ENCODE data around the gene URAD. TPM values are rescaled to one million over a fixed set of nuclear protein-coding genes. Genes with fewer than 3 reads are reported as not detected.
"Not testable (repeated sequence)": the region's sequence is repeated elsewhere in the genome, so short reads cannot be mapped to it uniquely, and the experiment has no call there.

The URAD gene, protein sequence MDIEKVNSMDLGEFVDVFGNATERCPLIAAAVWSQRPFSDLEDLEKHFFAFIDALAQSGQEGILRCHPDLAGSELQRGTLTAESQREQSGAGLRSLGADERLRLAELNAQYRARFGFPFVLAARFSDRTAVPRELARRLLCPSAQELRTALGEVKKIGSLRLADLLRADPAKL
- not detected for total RNA-seq
- polyA plus RNA-seq (ENCODE audit: insufficient read length in 6 of 6), result not detected
- long read RNA-seq, donor 1, result 0 reads
- long read RNA-seq, donor 2, result 0 reads
- long read RNA-seq, donor 3, result 0 reads
- long read RNA-seq, donor 4, result 0 reads
- long read RNA-seq, donor 5, result 0 reads
- long read RNA-seq, donor 6, result 0 reads
- long read RNA-seq, donor 7, result 0 reads
- long read RNA-seq, donor 8, result 0 reads
- long read RNA-seq, donor 9, result 0 reads
- long read RNA-seq, donor 10, result 0 reads
- long read RNA-seq, donor 11, result 0 reads
- long read RNA-seq, donor 12, result 0 reads

DNA sequence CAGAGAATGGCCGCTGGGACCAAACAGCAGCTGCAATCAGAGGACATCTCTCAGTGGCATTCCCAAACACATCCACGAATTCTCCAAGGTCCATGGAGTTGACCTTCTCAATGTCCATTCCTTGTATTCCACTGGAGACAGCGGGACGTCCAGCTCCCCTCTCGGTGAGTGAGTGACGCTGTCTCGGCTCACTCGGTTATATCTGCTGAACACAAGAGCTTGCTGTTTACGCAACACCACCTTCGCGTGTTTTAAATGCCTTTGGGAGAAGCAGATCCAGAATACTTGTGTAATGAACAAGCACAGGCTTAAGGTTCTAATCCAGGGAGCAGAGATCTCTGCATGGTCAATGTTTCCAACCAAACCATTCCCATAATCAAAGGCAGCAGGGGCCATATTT is at the start of gene URAD:
Gene URAD, minus strand, starts transcription at position 174 of the 400 bp plus-strand sequence. Its CDS starts 56 bp downstream, at position 118.
- peak; percentile 65 for ATAC-seq
- H3K9me3 ChIP-seq, result no peaks in the 10 kb centered on the region
- H3K27ac ChIP-seq, result no peak within 1 kb of the TSS
- H3K27me3 ChIP-seq, result peaks cover 8 to 65% of the 10 kb centered on the region in 2 donors
- H3K4me3 ChIP-seq, result no peak within 1 kb of the TSS
- intact Hi-C loops (cut with DNase I), result loop anchor here in 1 of 2 donors (10.0 kb wide), 1 partner anchor 154 kb away; no protein-coding TSS in a partner anchor
- no peak for DNase-seq
- no peaks in the 10 kb centered on the region for H3K4me1 ChIP-seq
- no peaks in the 10 kb centered on the region for H3K36me3 ChIP-seq
- TF ChIP-seq, protein P1, sequence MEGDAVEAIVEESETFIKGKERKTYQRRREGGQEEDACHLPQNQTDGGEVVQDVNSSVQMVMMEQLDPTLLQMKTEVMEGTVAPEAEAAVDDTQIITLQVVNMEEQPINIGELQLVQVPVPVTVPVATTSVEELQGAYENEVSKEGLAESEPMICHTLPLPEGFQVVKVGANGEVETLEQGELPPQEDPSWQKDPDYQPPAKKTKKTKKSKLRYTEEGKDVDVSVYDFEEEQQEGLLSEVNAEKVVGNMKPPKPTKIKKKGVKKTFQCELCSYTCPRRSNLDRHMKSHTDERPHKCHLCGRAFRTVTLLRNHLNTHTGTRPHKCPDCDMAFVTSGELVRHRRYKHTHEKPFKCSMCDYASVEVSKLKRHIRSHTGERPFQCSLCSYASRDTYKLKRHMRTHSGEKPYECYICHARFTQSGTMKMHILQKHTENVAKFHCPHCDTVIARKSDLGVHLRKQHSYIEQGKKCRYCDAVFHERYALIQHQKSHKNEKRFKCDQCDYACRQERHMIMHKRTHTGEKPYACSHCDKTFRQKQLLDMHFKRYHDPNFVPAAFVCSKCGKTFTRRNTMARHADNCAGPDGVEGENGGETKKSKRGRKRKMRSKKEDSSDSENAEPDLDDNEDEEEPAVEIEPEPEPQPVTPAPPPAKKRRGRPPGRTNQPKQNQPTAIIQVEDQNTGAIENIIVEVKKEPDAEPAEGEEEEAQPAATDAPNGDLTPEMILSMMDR (IDR thresholded peaks at IDR 0.05), result no peak

DNA sequence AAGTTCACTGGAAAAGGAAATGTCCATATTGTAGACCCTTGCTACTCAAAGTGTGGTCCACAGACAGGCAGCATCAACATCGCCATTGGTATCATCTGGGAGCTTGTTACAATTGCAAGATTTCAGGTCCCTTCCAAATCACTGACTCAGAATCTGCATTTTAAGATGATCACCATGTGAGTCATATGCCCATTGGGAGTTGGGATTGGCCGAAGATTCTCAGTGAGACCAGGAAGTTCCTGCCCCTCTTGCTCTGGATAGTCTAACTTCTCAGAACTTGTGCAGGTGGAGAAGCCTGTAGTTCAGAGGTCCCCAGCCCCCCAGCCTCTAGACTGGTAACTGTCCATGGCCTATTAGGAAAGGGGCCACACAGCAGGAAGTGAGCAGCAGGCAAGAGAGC is 48.9 kb upstream of the URAD start:
- Histone ChIP-seq H3K4me3 (no peak overlapping the region), H3K27ac (no peak overlapping the region), H3K9me3 (no peaks in the 10 kb centered on the region), H3K4me1 (peaks cover 0 to 7% of the 10 kb centered on the region in 2 donors), H3K36me3 (no peaks in the 10 kb centered on the region), H3K27me3 (peaks cover 5 to 50% of the 10 kb centered on the region in 2 donors)
- no peak for DNase-seq
- intact Hi-C loops (cut with DNase I), result no loop called here
- ATAC-seq, result no peak
- TF ChIP-seq, protein P1 (IDR thresholded peaks at IDR 0.05), result no peak

DNA sequence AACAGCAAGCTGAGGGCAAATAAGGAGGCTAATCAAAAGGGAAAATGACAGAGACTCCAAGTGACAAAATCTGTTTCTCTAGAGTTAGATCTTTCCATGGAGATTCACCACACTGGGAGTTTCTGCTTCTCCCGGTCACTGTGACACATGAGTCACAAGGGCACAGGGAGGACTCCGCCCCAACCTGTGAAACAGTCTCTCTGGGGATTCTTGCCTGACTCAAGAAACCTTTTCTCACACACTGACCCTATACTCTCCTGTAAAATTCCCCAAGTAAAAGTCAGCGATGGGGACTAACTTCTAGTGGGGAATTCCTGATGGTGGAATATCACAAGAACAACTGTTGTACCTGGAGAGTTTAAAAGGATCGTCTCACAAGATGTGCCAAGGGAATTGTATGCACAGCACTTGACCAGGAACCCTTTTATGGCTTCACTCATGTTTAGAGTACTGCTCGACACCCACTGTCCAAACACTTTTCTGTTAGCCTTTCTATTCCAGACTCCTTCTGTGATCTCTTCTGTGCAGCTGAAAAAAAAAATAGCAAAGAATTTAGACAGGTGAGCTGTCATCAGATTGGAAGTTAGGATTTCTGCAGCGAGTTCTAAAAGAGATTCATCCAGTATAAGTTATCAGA is 46.8 kb upstream of the URAD start:
- Histone ChIP-seq H3K9me3 (no peaks in the 10 kb centered on the region), H3K4me3 (no peak overlapping the region), H3K36me3 (no peaks in the 10 kb centered on the region), H3K27me3 (peaks cover 5 to 57% of the 10 kb centered on the region in 2 donors), H3K27ac (no peak overlapping the region), H3K4me1 (peaks cover 0 to 4% of the 10 kb centered on the region in 2 donors)
- TF ChIP-seq, protein P1 (IDR thresholded peaks at IDR 0.05), result no peak
- ATAC-seq (peak; percentile 87), DNase-seq (no peak)
- intact Hi-C loops (cut with DNase I), result no loop called here

DNA sequence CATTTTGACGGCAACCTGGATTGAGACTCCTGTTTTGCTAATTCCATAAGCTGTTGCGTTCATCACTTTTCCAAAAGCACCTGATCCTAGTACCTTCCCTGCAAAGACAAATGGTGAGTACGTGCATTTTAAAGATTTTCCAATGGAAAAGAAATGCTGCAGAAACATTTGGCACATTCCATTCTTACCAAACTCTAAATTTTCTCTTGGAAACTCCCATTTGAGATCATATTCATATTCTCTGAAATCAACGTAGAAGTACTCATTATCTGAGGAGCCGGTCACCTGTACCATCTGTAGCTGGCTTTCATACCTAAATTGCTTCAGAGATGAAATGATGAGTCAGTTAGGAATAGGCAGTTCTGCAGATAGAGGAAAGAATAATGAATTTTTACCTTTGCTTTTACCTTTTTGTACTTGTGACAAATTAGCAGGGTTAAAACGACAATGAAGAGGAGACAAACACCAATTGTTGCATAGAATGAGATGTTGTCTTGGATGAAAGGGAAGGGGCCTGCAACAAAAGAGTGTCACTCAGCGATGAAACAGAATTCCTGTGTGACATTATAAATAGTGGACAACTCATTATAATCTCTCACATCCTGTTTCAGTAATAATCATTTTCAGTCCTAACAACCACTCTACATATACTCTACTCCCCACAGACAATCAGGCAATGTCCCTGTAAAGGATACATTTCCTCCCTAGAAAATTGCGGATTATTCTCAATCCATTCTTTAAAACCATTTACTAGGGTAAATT is 45.6 kb upstream of the URAD start:
- ATAC-seq, result no peak
- TF ChIP-seq, protein P1 (IDR thresholded peaks at IDR 0.05), result no peak
- intact Hi-C loops (cut with DNase I), result no loop called here

DNA sequence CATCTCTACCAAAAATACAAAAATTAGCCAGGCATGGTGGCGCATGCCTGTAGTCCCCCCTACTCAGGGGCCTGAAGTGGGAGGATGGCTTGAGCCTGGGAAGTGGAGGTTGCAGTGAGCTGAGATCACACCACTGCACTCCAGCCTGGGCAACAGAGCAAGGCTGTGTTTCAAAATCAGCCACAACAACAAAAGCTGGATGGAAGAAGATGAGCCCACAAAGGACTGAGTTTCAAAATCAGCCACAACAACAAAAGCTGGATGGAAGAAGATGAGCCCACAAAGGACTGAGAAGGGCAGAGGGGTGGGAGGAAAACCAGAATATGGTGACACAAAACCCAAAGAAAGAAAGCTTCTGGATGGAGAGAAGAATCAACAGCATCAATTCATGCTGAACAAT is 43.9 kb upstream of the URAD start:
- intact Hi-C loops (cut with DNase I); DNase-seq; H3K27ac ChIP-seq; ATAC-seq; H3K4me1 ChIP-seq; H3K4me3 ChIP-seq; H3K9me3 ChIP-seq; H3K36me3 ChIP-seq: not testable (repeated sequence)
- peaks cover 5 to 50% of the 10 kb centered on the region in 2 donors for H3K27me3 ChIP-seq

More for the DNA sequence above, 45.6 kb upstream of the URAD start:
- Histone ChIP-seq H3K4me1 (peaks cover 0 to 4% of the 10 kb centered on the region in 2 donors), H3K36me3 (no peaks in the 10 kb centered on the region), H3K4me3 (no peak overlapping the region), H3K27ac (no peak overlapping the region), H3K9me3 (no peaks in the 10 kb centered on the region), H3K27me3 (peaks cover 5 to 58% of the 10 kb centered on the region in 2 donors)
- no peak for DNase-seq

All from left lung (tissue), 14 donors.